Measurements from ENCODE around the gene DNAH11.
A peak's percentile ranks its signal among the peaks of the same experiment; 100 is the strongest.

The DNAH11 gene

GRCh38 chr7:21562385-21562784 is 19.5 kb downstream of the DNAH11 start:
- no peak for DNase-seq

GRCh38 chr7:21565614-21566013 is 22.8 kb downstream of the DNAH11 start:
- no peak for DNase-seq

GRCh38 chr7:21566094-21566493 is 23.3 kb downstream of the DNAH11 start:
- no peak for DNase-seq

- peak; percentile 15 for DNase-seq
Measured at GRCh38 chr7:21568762-21569161, 25.9 kb downstream of the DNAH11 start.

GRCh38 chr7:21572331-21573313 is 29.8 kb downstream of the DNAH11 start:
- no peak for DNase-seq

GRCh38 chr7:21579341-21580072 is 36.7 kb downstream of the DNAH11 start:
- DNase-seq, result no peak

GRCh38 chr7:21580073-21580521 is 37.3 kb downstream of the DNAH11 start:
- DNase-seq, result peak; percentile 37

GRCh38 chr7:21585070-21585724 is 42.4 kb downstream of the DNAH11 start:
- no peak for DNase-seq

- no peak for DNase-seq
Measured at GRCh38 chr7:21587139-21587784, 44.4 kb downstream of the DNAH11 start.

GRCh38 chr7:21596801-21597200 is 54.0 kb downstream of the DNAH11 start:
- DNase-seq, result no peak

GRCh38 chr7:21603462-21603861 is 60.6 kb downstream of the DNAH11 start:
- DNase-seq, result no peak

- DNase-seq, result no peak
Measured at GRCh38 chr7:21603972-21604749, 61.3 kb downstream of the DNAH11 start.

- no peak for DNase-seq
Measured at GRCh38 chr7:21605008-21605585, 62.3 kb downstream of the DNAH11 start.

- no peak for DNase-seq
Measured at GRCh38 chr7:21608465-21608864, 65.6 kb downstream of the DNAH11 start.

- DNase-seq, result no peak
Measured at GRCh38 chr7:21611129-21611528, 68.3 kb downstream of the DNAH11 start.

GRCh38 chr7:21616091-21616490 is 73.3 kb downstream of the DNAH11 start:
- no peak for DNase-seq

- no peak for DNase-seq
Measured at GRCh38 chr7:21616796-21617436, 74.1 kb downstream of the DNAH11 start.

GRCh38 chr7:21617513-21617912 is 74.7 kb downstream of the DNAH11 start:
- DNase-seq, result no peak

GRCh38 chr7:21617916-21618390 is 75.1 kb downstream of the DNAH11 start:
- no peak for DNase-seq

GRCh38 chr7:21618706-21619105 is 75.9 kb downstream of the DNAH11 start:
- DNase-seq, result no peak

GRCh38 chr7:21620054-21620453 is 77.2 kb downstream of the DNAH11 start:
- DNase-seq, result no peak

All from RPMI8226 (cell line).